NCI-H1105 treated with DMSO at 0.1 percent for 48 hours (cell line): Measurements from ENCODE around the gene MAP3K9.
"Not testable (repeated sequence)": the region's sequence is repeated elsewhere in the genome, so short reads cannot be mapped to it uniquely, and the experiment has no call there.

Experiments
- DNase-seq: peaks from one replicate; lab custom pipeline; 2025; lab: John Stamatoyannopoulos, UW

The MAP3K9 gene

GRCh38 chr14:70809225-70810219 is at the start of gene MAP3K9:
TSS of gene MAP3K9 (minus strand) at chr14:70809513. CDS start at chr14:70809171, 342 bp downstream.
- peak; percentile 98 for DNase-seq

- no peak for DNase-seq
Measured at GRCh38 chr14:70858641-70859040, 49.3 kb upstream of the MAP3K9 start.

DNA sequence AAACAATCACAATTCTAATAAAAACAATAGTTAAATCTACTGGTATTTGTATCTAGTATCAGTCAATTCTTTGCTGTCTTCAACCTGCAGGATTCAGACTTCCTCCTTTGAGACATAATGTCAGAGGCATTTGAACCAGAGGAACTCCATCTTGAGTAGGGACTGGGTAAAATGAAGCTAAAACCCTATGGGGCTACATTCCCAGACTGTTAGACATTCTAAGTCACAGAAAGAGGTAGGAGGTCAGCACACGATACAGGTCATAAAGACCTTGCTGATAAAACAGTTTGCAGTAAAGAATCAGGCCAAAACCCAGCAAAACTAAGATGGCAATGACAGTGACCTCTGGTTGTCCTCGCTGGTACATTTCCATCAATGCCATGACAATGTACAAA is 48.2 kb upstream of the MAP3K9 start:
- no peak for DNase-seq

GRCh38 chr14:70856851-70857495 is 47.7 kb upstream of the MAP3K9 start:
- DNase-seq: no peak

DNA sequence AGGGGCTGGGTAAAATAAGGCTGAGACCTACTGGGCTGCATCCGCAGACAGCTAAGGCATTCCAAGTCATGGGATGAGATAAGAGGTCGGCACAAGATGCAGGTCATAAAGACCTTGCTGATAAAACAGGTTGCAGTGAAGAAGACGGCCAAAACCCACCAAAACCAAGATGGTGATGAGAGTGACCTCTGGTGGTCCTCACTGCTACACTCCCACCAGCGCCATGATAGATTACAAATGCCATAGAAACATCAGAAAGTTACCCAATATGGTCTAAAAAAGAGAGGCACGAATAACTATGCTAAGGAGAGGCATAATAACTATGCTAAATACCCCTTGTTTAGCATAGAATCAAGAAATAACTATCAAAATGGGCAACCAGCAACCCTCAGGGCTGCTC is 46.2 kb upstream of the MAP3K9 start:
- DNase-seq: no peak

DNA sequence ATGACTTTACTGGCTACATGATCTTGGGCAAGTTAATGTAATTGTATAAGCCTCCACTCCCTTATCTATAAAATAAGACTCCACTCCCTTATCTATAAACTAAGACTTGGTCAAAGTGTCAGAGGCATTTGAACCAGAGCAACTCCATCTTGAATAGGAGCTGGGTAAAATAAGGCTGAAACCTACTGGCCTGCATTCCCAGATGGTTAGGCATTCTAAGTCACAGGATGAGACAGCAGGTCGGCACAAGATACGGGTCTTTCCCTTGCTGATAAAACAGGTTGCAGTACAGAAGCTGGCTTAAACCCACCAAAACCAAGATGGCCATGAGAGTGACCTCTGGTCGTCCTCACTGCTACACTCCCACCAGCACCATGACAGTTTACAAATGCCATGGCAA is 44.3 kb upstream of the MAP3K9 start:
- not testable (repeated sequence) for DNase-seq

- no peak for DNase-seq
Measured at GRCh38 chr14:70847406-70848090, 38.2 kb upstream of the MAP3K9 start.

- DNase-seq: no peak
Measured at GRCh38 chr14:70845601-70846000, 36.3 kb upstream of the MAP3K9 start.

DNA sequence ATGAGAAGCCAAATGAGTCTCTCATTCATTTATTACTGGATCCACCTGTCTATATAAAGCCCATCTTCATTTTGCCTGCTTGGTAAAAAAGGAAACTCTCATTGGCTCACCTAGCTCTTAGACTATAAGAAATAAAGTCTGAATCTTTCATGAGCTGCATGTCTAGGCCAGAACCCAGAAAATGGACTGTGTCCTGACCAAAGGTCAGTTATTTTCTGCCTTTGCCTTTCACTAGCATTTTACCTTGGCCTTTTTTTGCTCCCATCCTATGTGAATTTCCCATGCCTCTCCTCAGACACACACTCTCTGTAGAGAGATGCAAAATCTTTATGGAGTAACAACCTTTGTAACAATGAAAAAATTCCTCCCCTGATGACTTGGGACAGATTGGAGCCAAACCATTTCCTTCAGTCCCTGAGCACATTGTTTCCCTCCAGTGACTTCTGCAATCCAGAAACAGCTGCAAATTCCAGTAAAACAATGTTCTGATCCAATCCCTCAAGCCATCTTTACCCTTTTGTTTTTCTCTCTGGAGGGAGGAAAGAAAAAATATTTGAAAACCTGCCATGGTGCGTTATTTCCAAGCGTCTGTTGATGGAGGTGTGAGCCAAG is 33.6 kb upstream of the MAP3K9 start:
- DNase-seq: no peak

DNA sequence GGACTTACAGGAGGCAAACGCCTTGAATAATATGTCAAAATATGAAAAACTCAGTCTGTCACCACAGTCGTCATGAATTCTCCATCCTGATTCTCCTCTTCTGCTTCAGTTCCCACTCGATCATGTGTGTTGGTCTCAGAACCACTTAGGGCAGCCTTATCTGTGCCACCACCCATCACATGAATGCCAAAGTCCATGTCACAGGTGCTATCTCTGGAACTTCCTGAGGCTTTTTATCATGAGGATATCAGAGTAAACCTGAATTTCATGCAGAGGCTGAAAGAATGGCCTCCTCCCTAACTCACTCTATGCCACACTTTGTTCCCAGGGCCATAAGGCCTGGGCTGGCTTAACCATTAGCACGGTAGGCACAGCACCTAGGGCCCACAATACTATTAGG is 28.8 kb upstream of the MAP3K9 start:
- DNase-seq: no peak

DNA sequence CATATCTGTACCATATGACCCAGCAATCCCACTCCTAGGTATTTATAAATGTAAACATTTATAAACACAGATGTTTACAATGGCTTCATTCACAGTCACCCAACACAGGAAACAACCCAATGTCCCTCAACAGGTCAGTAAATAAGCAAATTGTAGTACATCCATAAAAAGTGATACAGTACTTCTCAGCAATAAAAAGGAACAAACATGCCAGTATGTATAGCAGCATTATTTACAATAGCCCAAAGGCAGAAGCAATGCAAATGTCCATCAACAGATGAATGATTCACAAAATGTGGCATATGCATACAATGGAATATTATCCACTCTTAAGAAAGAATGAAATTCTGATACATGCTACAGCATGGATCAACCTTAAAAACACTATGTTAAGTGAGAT is 27.6 kb upstream of the MAP3K9 start:
- no peak for DNase-seq

DNA sequence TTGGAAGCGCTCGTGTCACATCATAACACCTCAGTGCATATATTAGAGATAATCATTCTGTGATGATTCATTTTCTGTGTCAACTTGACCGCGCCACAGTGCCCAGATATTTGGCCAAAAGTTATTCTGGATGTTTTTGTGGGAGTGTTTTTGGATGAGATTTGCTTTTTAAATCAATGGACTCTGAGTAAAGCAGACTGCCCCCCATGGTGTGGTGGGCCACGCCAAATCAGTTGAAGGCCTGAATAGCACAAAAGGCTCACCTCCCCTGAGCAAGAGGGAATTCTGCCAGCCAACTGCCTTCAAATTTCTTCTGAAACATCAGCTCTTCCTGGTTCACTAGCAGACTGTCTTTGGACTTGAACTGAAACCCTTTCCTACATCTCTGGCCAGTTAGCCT is 24.6 kb upstream of the MAP3K9 start:
- DNase-seq: no peak

- no peak for DNase-seq
Measured at GRCh38 chr14:70832561-70833305, 23.4 kb upstream of the MAP3K9 start.

GRCh38 chr14:70830998-70831781 is 21.9 kb upstream of the MAP3K9 start:
- no peak for DNase-seq

DNA sequence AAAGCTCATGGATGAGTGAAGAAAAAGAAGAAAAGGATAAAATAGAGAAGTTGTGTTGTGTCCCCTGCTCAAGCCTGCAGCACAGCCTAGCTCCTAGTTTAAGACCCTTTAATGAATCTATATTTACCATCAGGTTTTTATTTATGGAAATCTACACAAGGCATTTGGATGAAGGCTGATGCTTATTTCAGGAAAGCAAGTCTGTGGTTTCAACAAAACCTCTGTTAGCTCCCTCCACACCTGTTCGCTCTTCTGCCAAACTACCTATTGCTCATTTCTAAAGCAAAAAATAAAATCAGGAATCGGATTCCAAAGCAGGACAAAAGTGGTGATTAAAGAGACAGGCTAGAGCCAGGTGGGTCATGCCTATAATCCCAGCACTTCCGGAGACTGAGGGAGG is 18.9 kb upstream of the MAP3K9 start:
- no peak for DNase-seq

GRCh38 chr14:70827752-70828151 is 18.4 kb upstream of the MAP3K9 start:
- no peak for DNase-seq

GRCh38 chr14:70827347-70827746 is 18.0 kb upstream of the MAP3K9 start:
- DNase-seq: no peak

- no peak for DNase-seq
Measured at GRCh38 chr14:70823281-70823680, 14.0 kb upstream of the MAP3K9 start.

GRCh38 chr14:70822530-70823185 is 13.3 kb upstream of the MAP3K9 start:
- DNase-seq: peak; percentile 53
